Measurements from ENCODE around the gene RNU5B-1.

GRCh38 chr15:65326117-65326526 lies 21.6 kb downstream of the RNU5B-1 start:
- no peak for TF ChIP-seq POLR2A (IDR thresholded peaks at IDR 0.05)
- TF ChIP-seq, protein P1, sequence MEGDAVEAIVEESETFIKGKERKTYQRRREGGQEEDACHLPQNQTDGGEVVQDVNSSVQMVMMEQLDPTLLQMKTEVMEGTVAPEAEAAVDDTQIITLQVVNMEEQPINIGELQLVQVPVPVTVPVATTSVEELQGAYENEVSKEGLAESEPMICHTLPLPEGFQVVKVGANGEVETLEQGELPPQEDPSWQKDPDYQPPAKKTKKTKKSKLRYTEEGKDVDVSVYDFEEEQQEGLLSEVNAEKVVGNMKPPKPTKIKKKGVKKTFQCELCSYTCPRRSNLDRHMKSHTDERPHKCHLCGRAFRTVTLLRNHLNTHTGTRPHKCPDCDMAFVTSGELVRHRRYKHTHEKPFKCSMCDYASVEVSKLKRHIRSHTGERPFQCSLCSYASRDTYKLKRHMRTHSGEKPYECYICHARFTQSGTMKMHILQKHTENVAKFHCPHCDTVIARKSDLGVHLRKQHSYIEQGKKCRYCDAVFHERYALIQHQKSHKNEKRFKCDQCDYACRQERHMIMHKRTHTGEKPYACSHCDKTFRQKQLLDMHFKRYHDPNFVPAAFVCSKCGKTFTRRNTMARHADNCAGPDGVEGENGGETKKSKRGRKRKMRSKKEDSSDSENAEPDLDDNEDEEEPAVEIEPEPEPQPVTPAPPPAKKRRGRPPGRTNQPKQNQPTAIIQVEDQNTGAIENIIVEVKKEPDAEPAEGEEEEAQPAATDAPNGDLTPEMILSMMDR (IDR thresholded peaks at IDR 0.05 in 8 of 11, conservative IDR thresholded peaks at IDR 0.05 in 3 of 11) = no peak

All from spleen (tissue), 7 donors.